H9 (cell line): ENCODE results near the gene PDPR. TPM values are rescaled to one million over a fixed set of nuclear protein-coding genes. Genes with fewer than 3 reads are reported as not detected.
A peak's percentile ranks its signal among the peaks of the same experiment; 100 is the strongest.
"Not testable (repeated sequence)": the region's sequence is repeated elsewhere in the genome, so short reads cannot be mapped to it uniquely, and the experiment has no call there.

ENCODE experiments used
- DNase-seq: peaks from one replicate; pipeline ENCODE4 v3.0.0-alpha.2; 2017
- H2AFZ ChIP-seq: one replicate; pipeline ENCODE4 v1.6.1; 2013; ENCODE audit warnings: mild to moderate bottlenecking, low read length, control low read depth, moderate library complexity
- H2AK5ac ChIP-seq: 2 replicates; pipeline ENCODE4 v1.6.1; 2013; ENCODE audit warnings: low read length, control low read depth, mixed read lengths; ENCODE audit not compliant: insufficient read length
- H2BK120ac ChIP-seq: one replicate; pipeline ENCODE4 v1.6.1; 2013; ENCODE audit warnings: low read depth, mild to moderate bottlenecking, low read length, control low read depth, inconsistent platforms; ENCODE audit not compliant: poor library complexity, severe bottlenecking
- H2BK12ac ChIP-seq: 2 replicates; pipeline ENCODE4 v1.6.1; 2013; ENCODE audit warnings: low read length, control low read depth, mixed read lengths, low read depth; ENCODE audit not compliant: insufficient read length
- H2BK15ac ChIP-seq: 2 replicates; pipeline ENCODE4 v1.6.1; 2013; ENCODE audit warnings: low read depth, low read length, control low read depth
- H2BK20ac ChIP-seq: one replicate; pipeline ENCODE4 v1.6.1; 2013; ENCODE audit warnings: low read depth, mild to moderate bottlenecking, low read length, control low read depth, inconsistent platforms; ENCODE audit not compliant: poor library complexity, severe bottlenecking
- H2BK5ac ChIP-seq: 2 replicates; pipeline ENCODE4 v1.6.1; 2013; ENCODE audit warnings: low read length, control low read depth, mixed read lengths; ENCODE audit not compliant: insufficient read length
- H3K14ac ChIP-seq: 2 replicates; pipeline ENCODE4 v1.6.1; 2013; ENCODE audit warnings: low read length, control low read depth; ENCODE audit not compliant: insufficient read depth
- H3K18ac ChIP-seq: 2 replicates; pipeline ENCODE4 v1.6.1; 2013; ENCODE audit warnings: low read depth, mild to moderate bottlenecking, mixed read lengths, low read length, control low read depth; ENCODE audit not compliant: insufficient read length
- H3K23ac ChIP-seq: 2 replicates; pipeline ENCODE4 v1.6.1; 2013; ENCODE audit warnings: low read length, control low read depth, mixed read lengths, low read depth; ENCODE audit not compliant: insufficient read length
- H3K23me2 ChIP-seq: 2 replicates; pipeline ENCODE4 v1.6.1; 2013; ENCODE audit warnings: low read depth, mild to moderate bottlenecking, mixed read lengths, low read length, control low read depth; ENCODE audit not compliant: insufficient read length, poor library complexity, severe bottlenecking
- H3K27ac ChIP-seq: 2 replicates; pipeline ENCODE4 v1.5.1; 2013; ENCODE audit warnings: low read length, control low read depth, mixed read lengths, low read depth; ENCODE audit not compliant: insufficient read length
- H3K27me3 ChIP-seq: 2 replicates; pipeline ENCODE4 v1.6.1; 2013; ENCODE audit warnings: low read length, control low read depth, inconsistent platforms; ENCODE audit not compliant: insufficient read depth
- H3K4ac ChIP-seq: 2 replicates; pipeline ENCODE4 v1.6.1; 2013; ENCODE audit warnings: low read depth, mild to moderate bottlenecking, control low read depth, inconsistent platforms, low read length, moderate library complexity
- H3K4me1 ChIP-seq: 2 replicates; pipeline ENCODE4 v1.6.1; 2013; ENCODE audit warnings: low read length, control low read depth, inconsistent platforms; ENCODE audit not compliant: insufficient read depth
- H3K4me2 ChIP-seq: 2 replicates; pipeline ENCODE4 v1.6.1; 2013; ENCODE audit warnings: low read length, control low read depth, mixed read lengths; ENCODE audit not compliant: insufficient read length, insufficient read depth
- H3K56ac ChIP-seq: 2 replicates; pipeline ENCODE4 v1.6.1; 2013; ENCODE audit warnings: low read depth, mild to moderate bottlenecking, mixed read lengths, low read length, control low read depth; ENCODE audit not compliant: insufficient read length
- H3K79me1 ChIP-seq: 2 replicates; pipeline ENCODE4 v1.6.1; 2013; ENCODE audit warnings: low read depth, mild to moderate bottlenecking, moderate library complexity, low read length, control low read depth, inconsistent platforms; ENCODE audit not compliant: insufficient read depth, poor library complexity, severe bottlenecking
- H3K79me2 ChIP-seq: 2 replicates; pipeline ENCODE4 v1.6.1; 2013; ENCODE audit warnings: low read length, control low read depth, inconsistent platforms; ENCODE audit not compliant: insufficient read depth
- H3K9ac ChIP-seq: 2 replicates; pipeline ENCODE4 v1.6.1; 2013; ENCODE audit warnings: low read length, control low read depth, mixed read lengths; ENCODE audit not compliant: insufficient read length; ENCODE audit errors: extremely low read depth
- H3K9me3 ChIP-seq: one replicate; pipeline ENCODE4 v1.6.1; 2013; ENCODE audit warnings: low read depth, low read length, inconsistent platforms; ENCODE audit not compliant: control insufficient read depth
- H3T11ph ChIP-seq: one replicate; pipeline ENCODE4 v1.6.1; 2013; ENCODE audit warnings: mild to moderate bottlenecking, low read length, control low read depth, inconsistent platforms
- H4K20me1 ChIP-seq: one replicate; pipeline ENCODE4 v1.6.1; 2013; ENCODE audit not compliant: control insufficient read depth, insufficient read length, insufficient read depth
- H4K5ac ChIP-seq: 2 replicates; pipeline ENCODE4 v1.6.1; 2013; ENCODE audit warnings: low read depth, mild to moderate bottlenecking, mixed read lengths, low read length, control low read depth; ENCODE audit not compliant: insufficient read length
- H4K8ac ChIP-seq: replicated peaks from 2 replicates; pipeline ENCODE4 v1.6.1; 2013; ENCODE audit warnings: low read length, control low read depth, mixed read lengths, low read depth; ENCODE audit not compliant: insufficient read length
- H4K91ac ChIP-seq: 2 replicates; pipeline ENCODE4 v1.6.1; 2013; ENCODE audit warnings: low read depth, mild to moderate bottlenecking, moderate library complexity, mixed read lengths, low read length, control low read depth; ENCODE audit not compliant: insufficient read length
- H3K27ac Mint-ChIP-seq, 3 experiments: 2 replicates in 2 of 3; 3 replicates in 1 of 3; pipeline ENCODE4 v1.8.0; 2020 to 2021; ENCODE audit warnings: mixed read lengths in 3 of 3, mild to moderate bottlenecking in 1 of 3, moderate library complexity in 1 of 3
- H3K27me3 Mint-ChIP-seq: 2 replicates; pipeline ENCODE4 v1.8.0; 2021; ENCODE audit warnings: low read depth, mild to moderate bottlenecking, moderate library complexity, mixed read lengths
- H3K36me3 Mint-ChIP-seq, 3 experiments: 2 replicates in 2 of 3; 3 replicates in 1 of 3; pipeline ENCODE4 v1.8.0; 2020 to 2021; ENCODE audit warnings: low read depth in 3 of 3, mixed read lengths in 3 of 3; ENCODE audit not compliant: insufficient read depth in 1 of 3
- H3K4me1 Mint-ChIP-seq, 2 experiments: 2 replicates each; pipeline ENCODE4 v1.8.0; 2020; ENCODE audit warnings: mixed read lengths in 2 of 2
- H3K4me3 Mint-ChIP-seq, 2 experiments: 2 replicates in 1 of 2; 3 replicates in 1 of 2; pipeline ENCODE4 v1.8.0; 2020 to 2021; ENCODE audit warnings: mild to moderate bottlenecking in 2 of 2, mixed read lengths in 2 of 2, moderate library complexity in 1 of 2
- H3K9me3 Mint-ChIP-seq, 2 experiments: 2 replicates in 1 of 2; 3 replicates in 1 of 2; pipeline ENCODE4 v1.8.0; 2020; ENCODE audit warnings: mild to moderate bottlenecking in 2 of 2, mixed read lengths in 2 of 2, moderate library complexity in 1 of 2
- WGBS: extraction: QIAGEN DNeasy Blood & Tissue Kit; methylation state at CpG from one replicate; pipeline ENCODE4 v1.1.7; 2013; ENCODE audit warnings: missing lambda C conversion rate, low lambda C conversion rate, mixed read lengths; ENCODE audit not compliant: insufficient read length; ENCODE audit errors: extremely low coverage; 5-methylcytosine and 5-hydroxymethylcytosine counted together
- total RNA-seq: library from RNA; stranded (reverse); gene quantifications from 2 replicates; pipeline ENCODE4 v1.2.1, GENCODE V29; 2021

The PDPR gene
- total RNA-seq, 1 experiment from 2014 or later: 37.2 TPM

DNA sequence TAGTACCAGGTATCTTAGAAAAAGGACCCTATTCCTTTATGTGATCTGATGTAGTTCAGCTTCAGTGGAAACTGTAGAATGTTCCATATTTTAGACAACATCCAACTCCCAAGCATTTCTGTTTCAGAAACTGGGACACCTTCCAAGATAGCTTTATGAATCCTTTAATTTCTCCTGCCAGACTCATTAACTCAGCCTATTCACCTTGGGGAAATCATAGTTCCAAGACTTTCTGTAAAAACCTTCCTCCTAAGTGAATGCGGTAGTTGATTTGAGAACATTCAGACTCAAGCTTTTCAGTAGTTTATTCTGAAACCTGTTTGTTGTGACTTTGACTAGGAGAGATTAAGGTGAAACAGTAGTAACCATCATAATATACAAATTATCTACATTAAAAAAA, 20.0 kb upstream of the PDPR start:
- H3K4me1 Mint-ChIP-seq, H3K9me3 Mint-ChIP-seq, H3K27me3 Mint-ChIP-seq, H3T11ph ChIP-seq, H3K23me2 ChIP-seq, H2AK5ac ChIP-seq, H2BK120ac ChIP-seq, DNase-seq, H2BK20ac ChIP-seq, H3K36me3 Mint-ChIP-seq, H3K4me1 ChIP-seq, H3K27me3 ChIP-seq, H3K23ac ChIP-seq, H3K27ac Mint-ChIP-seq, H4K20me1 ChIP-seq, H3K14ac ChIP-seq, H3K4me3 Mint-ChIP-seq, H3K9me3 ChIP-seq, H3K56ac ChIP-seq, H3K27ac ChIP-seq, H3K79me2 ChIP-seq, H3K9ac ChIP-seq, H2AFZ ChIP-seq, H4K8ac ChIP-seq, H4K91ac ChIP-seq, H2BK5ac ChIP-seq, H3K79me1 ChIP-seq, H3K18ac ChIP-seq, H4K5ac ChIP-seq, H2BK15ac ChIP-seq, H3K4ac ChIP-seq, H3K4me2 ChIP-seq, H2BK12ac ChIP-seq: not testable (repeated sequence)
- no CpG with 5 or more reads among the region's 1 CpG for WGBS

DNA sequence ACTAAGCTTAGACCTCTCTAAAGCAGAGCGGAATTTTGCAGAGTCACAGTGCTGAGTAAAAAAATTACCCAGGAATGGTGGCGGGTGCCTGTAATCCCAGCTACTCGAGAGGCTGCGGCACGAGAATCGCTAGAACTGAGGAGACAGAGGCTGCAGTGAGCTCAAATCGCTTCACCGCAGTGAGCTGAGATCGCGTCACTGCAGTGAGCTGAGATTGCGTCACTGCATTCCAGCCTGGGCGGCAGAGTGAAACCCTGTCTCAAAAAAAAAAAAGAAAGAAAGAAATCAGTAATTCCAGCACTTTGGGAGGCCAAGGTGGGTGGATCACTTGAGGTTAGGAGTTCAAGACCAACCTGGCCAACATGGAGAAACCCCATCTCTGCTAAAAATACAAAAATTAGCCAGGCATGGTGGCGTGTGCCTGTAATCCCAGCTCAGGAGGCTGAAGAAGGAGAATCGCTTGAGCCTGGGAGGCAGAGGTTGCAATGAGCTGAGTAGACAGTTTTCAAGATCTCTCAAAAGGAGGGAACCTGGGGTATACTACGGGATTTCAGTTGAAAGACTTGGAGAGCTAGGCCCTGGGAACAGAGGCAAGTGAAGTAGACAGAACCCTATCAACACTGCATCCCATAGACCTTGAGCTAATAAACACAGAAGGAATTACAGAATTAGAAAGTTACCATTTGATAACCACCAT, 4.4 kb upstream of the PDPR start:
- not testable (repeated sequence) for H3K4ac ChIP-seq, H3K27me3 ChIP-seq, H3K9ac ChIP-seq, H4K20me1 ChIP-seq, H2AFZ ChIP-seq, H3K9me3 Mint-ChIP-seq, H3K4me2 ChIP-seq, H2BK120ac ChIP-seq, H3K79me2 ChIP-seq, H3K27me3 Mint-ChIP-seq, H3K4me3 Mint-ChIP-seq, H3K36me3 Mint-ChIP-seq, H2BK5ac ChIP-seq, H4K5ac ChIP-seq, H3T11ph ChIP-seq, H3K23ac ChIP-seq, H3K9me3 ChIP-seq, H4K91ac ChIP-seq, H3K18ac ChIP-seq, H3K4me1 ChIP-seq, H3K79me1 ChIP-seq, H2BK20ac ChIP-seq, H2BK15ac ChIP-seq, H3K23me2 ChIP-seq, H2AK5ac ChIP-seq, H3K14ac ChIP-seq, H4K8ac ChIP-seq, H2BK12ac ChIP-seq, H3K4me1 Mint-ChIP-seq, H3K56ac ChIP-seq, H3K27ac ChIP-seq
- H3K27ac Mint-ChIP-seq: peak overlapping the region in 1 of 3 experiments; percentile 58; a peak in 1 of 7 replicates
- no CpG with 5 or more reads among the region's 15 CpGs for WGBS
- peak; percentile 31 for DNase-seq
